ENCODE data around the gene PDZRN3. TPM values are rescaled to one million over a fixed set of nuclear protein-coding genes. Genes with fewer than 3 reads are reported as not detected.

Gene PDZRN3
- total RNA-seq, 1 experiment from 2014 or later, result 0.24 TPM

GRCh38 chr3:73655197-73655596 is 30.5 kb upstream of the PDZRN3 start:
- intact Hi-C loops (cut with micrococcal nuclease; ENCODE audit: unreplicated experiment), result no loop called here
- Histone ChIP-seq H3K4me1 (ENCODE audit: insufficient read depth, low read length, poor library complexity, severe bottlenecking) (no peaks in the 10 kb centered on the region), H3K27me3 (replicated peaks; ENCODE audit: insufficient read depth, low read depth, low read length, poor library complexity) (no peaks in the 10 kb centered on the region), H3K27ac (ENCODE audit: low read depth, low read length, poor library complexity, severe bottlenecking) (no peak overlapping the region), H3K36me3 (ENCODE audit: insufficient read depth, low read length, poor library complexity, severe bottlenecking) (no peaks in the 10 kb centered on the region), H3K4me3 (ENCODE audit: low read depth, low read length, poor library complexity, severe bottlenecking) (no peak overlapping the region), H3K9me3 (ENCODE audit: low read depth, low read length, poor library complexity, severe bottlenecking) (no peaks in the 10 kb centered on the region)
- ChIA-PET POLR2A (ENCODE audit: low non-redundant PET) (no interaction called here), CTCF (no interaction called here)
- DNase-seq (ENCODE audit: low spot score), result no peak
- TF ChIP-seq EZH2 (IDR thresholded peaks at IDR 0.05; ENCODE audit: borderline replicate concordance, low read depth, low read length, poor library complexity, severe bottlenecking) (no peak), CTCF (conservative IDR thresholded peaks at IDR 0.05; ENCODE audit: low read depth, low read length) (no peak)
- no TSS peak for BruUV-seq (replicated peaks)

- Histone ChIP-seq H3K4me1 (ENCODE audit: insufficient read depth, low read length, poor library complexity, severe bottlenecking) (no peaks in the 10 kb centered on the region), H3K27ac (ENCODE audit: low read depth, low read length, poor library complexity, severe bottlenecking) (no peak overlapping the region), H3K36me3 (ENCODE audit: insufficient read depth, low read length, poor library complexity, severe bottlenecking) (no peaks in the 10 kb centered on the region), H3K27me3 (replicated peaks; ENCODE audit: insufficient read depth, low read depth, low read length, poor library complexity) (no peaks in the 10 kb centered on the region), H3K9me3 (ENCODE audit: low read depth, low read length, poor library complexity, severe bottlenecking) (no peaks in the 10 kb centered on the region), H3K4me3 (ENCODE audit: low read depth, low read length, poor library complexity, severe bottlenecking) (no peak overlapping the region)
- ChIA-PET CTCF (no interaction called here), POLR2A (ENCODE audit: low non-redundant PET) (no interaction called here)
- BruUV-seq (replicated peaks), result no TSS peak
- DNase-seq (ENCODE audit: low spot score), result no peak
- TF ChIP-seq CTCF (conservative IDR thresholded peaks at IDR 0.05; ENCODE audit: low read depth, low read length) (no peak), EZH2 (IDR thresholded peaks at IDR 0.05; ENCODE audit: borderline replicate concordance, low read depth, low read length, poor library complexity, severe bottlenecking) (no peak)
- intact Hi-C loops (cut with micrococcal nuclease; ENCODE audit: unreplicated experiment), result no loop called here
Measured at GRCh38 chr3:73653877-73654276, 29.1 kb upstream of the PDZRN3 start.

- no peak for DNase-seq (ENCODE audit: low spot score)
- no peak for TF ChIP-seq EZH2 (IDR thresholded peaks at IDR 0.05; ENCODE audit: borderline replicate concordance, low read depth, low read length, poor library complexity, severe bottlenecking)
- TF ChIP-seq CTCF (conservative IDR thresholded peaks at IDR 0.05; ENCODE audit: low read depth, low read length), result no peak
- Histone ChIP-seq H3K27ac (ENCODE audit: low read depth, low read length, poor library complexity, severe bottlenecking) (no peak overlapping the region), H3K36me3 (ENCODE audit: insufficient read depth, low read length, poor library complexity, severe bottlenecking) (no peaks in the 10 kb centered on the region), H3K9me3 (ENCODE audit: low read depth, low read length, poor library complexity, severe bottlenecking) (no peaks in the 10 kb centered on the region), H3K27me3 (replicated peaks; ENCODE audit: insufficient read depth, low read depth, low read length, poor library complexity) (no peaks in the 10 kb centered on the region), H3K4me3 (ENCODE audit: low read depth, low read length, poor library complexity, severe bottlenecking) (no peak overlapping the region), H3K4me1 (ENCODE audit: insufficient read depth, low read length, poor library complexity, severe bottlenecking) (no peaks in the 10 kb centered on the region)
- ChIA-PET CTCF (no interaction called here), POLR2A (ENCODE audit: low non-redundant PET) (no interaction called here)
- intact Hi-C loops (cut with micrococcal nuclease; ENCODE audit: unreplicated experiment), result no loop called here
- no TSS peak for BruUV-seq (replicated peaks)
Measured at GRCh38 chr3:73653351-73653750, 28.6 kb upstream of the PDZRN3 start.

Data from A673 (cell line).